H1 (cell line): ENCODE results near the gene DOCK8. TPM values are rescaled to one million over a fixed set of nuclear protein-coding genes. Genes with fewer than 3 reads are reported as not detected.

Source experiments
- CTCF ChIA-PET: fragments of 300-600 bp; sonication (Branson Sonifier 250); formaldehyde crosslinking; loops from one replicate; lab custom pipeline; 2021; ENCODE audit not compliant: partially characterized antibody; lab: Charles Lee
- POLR2A ChIA-PET: fragments of 300-600 bp; sonication (Branson Sonifier 250); formaldehyde crosslinking; loops from one replicate; lab custom pipeline; 2021; ENCODE audit warnings: inconsistent platforms; ENCODE audit not compliant: partially characterized antibody; lab: Charles Lee
- DNase-seq, 2 experiments: peaks; one replicate each; pipeline versions ENCODE4 v3.0.0 to v3.0.0-alpha.2; 2010 to 2022; ENCODE audit warnings: low spot score in 2 of 2, low read depth in 1 of 2, mixed read lengths in 1 of 2
- FAIRE-seq: peaks from 2 replicates; lab custom pipeline; 2011; peaks lifted over from hg19 to GRCh38; lab: Jason Lieb, UNC
- H2AFZ ChIP-seq: 2 replicates; pipeline ENCODE4 v1.8.1; 2012; ENCODE audit warnings: low read length, inconsistent platforms
- H2AK5ac ChIP-seq: 2 replicates; pipeline ENCODE4 v1.6.1; 2013; ENCODE audit warnings: low read depth, low read length
- H2BK120ac ChIP-seq: replicated peaks from 2 replicates; pipeline ENCODE3; 2013; ENCODE audit warnings: low read depth, low read length, inconsistent platforms
- H2BK12ac ChIP-seq: 2 replicates; pipeline ENCODE4 v1.6.1; 2013; ENCODE audit warnings: low read depth, low read length
- H2BK15ac ChIP-seq: 2 replicates; pipeline ENCODE4 v1.6.1; 2013; ENCODE audit warnings: low read length
- H2BK20ac ChIP-seq: 2 replicates; pipeline ENCODE4 v1.6.1; 2013; ENCODE audit warnings: low read length
- H2BK5ac ChIP-seq: 2 replicates; pipeline ENCODE4 v1.6.1; 2013; ENCODE audit warnings: low read depth, low read length
- H3K14ac ChIP-seq: 2 replicates; pipeline ENCODE4 v1.6.1; 2013; ENCODE audit warnings: inconsistent platforms; ENCODE audit not compliant: insufficient read length
- H3K18ac ChIP-seq: 2 replicates; pipeline ENCODE4 v1.6.1; 2013; ENCODE audit warnings: low read length; ENCODE audit errors: extremely low read depth
- H3K23ac ChIP-seq: 2 replicates; pipeline ENCODE4 v1.6.1; 2013; ENCODE audit warnings: inconsistent platforms; ENCODE audit not compliant: insufficient read length
- H3K23me2 ChIP-seq: 2 replicates; pipeline ENCODE4 v1.6.1; 2013; ENCODE audit warnings: low read depth, low read length
- H3K27ac ChIP-seq: 2 replicates; pipeline ENCODE4 v1.6.1; 2011; ENCODE audit warnings: low read depth, low read length, inconsistent platforms
- H3K27me3 ChIP-seq, 4 experiments: replicated peaks in 1 of 4; 1 replicate in 1 of 4; 2 replicates in 3 of 4; pipeline versions ENCODE4 v1.6.1 to v1.8.1; 2011 to 2013; ENCODE audit warnings: low read length in 3 of 4, mild to moderate bottlenecking in 3 of 4, inconsistent platforms in 2 of 4, mixed read lengths in 2 of 4, moderate library complexity in 1 of 4; ENCODE audit not compliant: control insufficient read depth in 3 of 4, insufficient read depth in 3 of 4; ENCODE audit errors: extremely low read depth in 1 of 4
- H3K36me3 ChIP-seq, 4 experiments: 2 replicates each; pipeline versions ENCODE4 v1.6.1 to v1.8.1; 2011 to 2013; ENCODE audit warnings: mild to moderate bottlenecking in 4 of 4, low read length in 3 of 4, moderate library complexity in 2 of 4, control low read depth in 1 of 4, inconsistent platforms in 1 of 4; ENCODE audit not compliant: insufficient read depth in 4 of 4, control insufficient read depth in 2 of 4
- H3K4ac ChIP-seq: replicated peaks from 2 replicates; pipeline ENCODE3; 2013; ENCODE audit warnings: low read length, low read depth, mixed read lengths, inconsistent platforms; ENCODE audit not compliant: insufficient read length
- H3K4me1 ChIP-seq, 4 experiments: replicated peaks in 1 of 4; 1 replicate in 1 of 4; 2 replicates in 3 of 4; pipeline versions ENCODE4 v1.6.1 to v1.8.1; 2011 to 2013; ENCODE audit warnings: low read length in 3 of 4, inconsistent platforms in 2 of 4, mixed read lengths in 1 of 4; ENCODE audit not compliant: insufficient read depth in 4 of 4, control insufficient read depth in 3 of 4
- H3K4me2 ChIP-seq, 2 experiments: 2 replicates each; pipeline versions ENCODE4 v1.6.1 to v1.8.1; 2011 to 2013; ENCODE audit warnings: low read depth in 2 of 2, low read length in 2 of 2, control low read depth in 1 of 2, inconsistent platforms in 1 of 2, mild to moderate bottlenecking in 1 of 2; ENCODE audit not compliant: insufficient read depth in 1 of 2
- H3K4me3 ChIP-seq, 4 experiments: fragments of 200-600, 300-600 bp in 1 of 4; sonication (generic), shearing (Covaris generic), sonication (Bioruptor Twin) in 1 of 4; 2 replicates each; pipeline versions ENCODE4 v1.5.1 to v1.8.1; 2011 to 2016; ENCODE audit warnings: low read length in 4 of 4, low read depth in 3 of 4, control low read depth in 2 of 4, inconsistent platforms in 2 of 4, mild to moderate bottlenecking in 2 of 4, mixed read lengths in 1 of 4, moderate library complexity in 1 of 4; ENCODE audit not compliant: insufficient read depth in 2 of 4; ENCODE audit errors: extremely low read depth in 1 of 4
- H3K56ac ChIP-seq: replicated peaks from 2 replicates; pipeline ENCODE3; 2013; ENCODE audit warnings: low read depth, mild to moderate bottlenecking, mixed read lengths, low read length, inconsistent platforms; ENCODE audit not compliant: insufficient read length
- H3K79me1 ChIP-seq: 2 replicates; pipeline ENCODE4 v1.6.1; 2013; ENCODE audit warnings: low read depth, low read length, control low read depth
- H3K79me2 ChIP-seq, 2 experiments: 2 replicates each; pipeline versions ENCODE4 v1.6.1 to v1.8.1; 2012 to 2013; ENCODE audit warnings: low read length in 2 of 2, mild to moderate bottlenecking in 2 of 2, inconsistent platforms in 1 of 2; ENCODE audit not compliant: insufficient read depth in 2 of 2, control insufficient read depth in 1 of 2
- H3K9ac ChIP-seq, 4 experiments: replicated peaks in 1 of 4; 1 replicate in 1 of 4; 2 replicates in 3 of 4; pipeline versions ENCODE4 v1.6.1 to v1.8.1; 2011 to 2013; ENCODE audit warnings: low read depth in 3 of 4, low read length in 3 of 4, control low read depth in 2 of 4, mild to moderate bottlenecking in 2 of 4, moderate library complexity in 2 of 4, inconsistent platforms in 1 of 4; ENCODE audit errors: extremely low read depth in 1 of 4
- H3K9me3 ChIP-seq, 2 experiments: 2 replicates each; pipeline versions ENCODE4 v1.6.1 to v1.8.1; 2012 to 2013; ENCODE audit warnings: mild to moderate bottlenecking in 2 of 2, moderate library complexity in 2 of 2, control low read depth in 1 of 2, inconsistent platforms in 1 of 2, low read depth in 1 of 2, low read length in 1 of 2, mixed read lengths in 1 of 2; ENCODE audit not compliant: insufficient read depth in 2 of 2
- H4K20me1 ChIP-seq, 2 experiments: replicated peaks in 1 of 2; 2 replicates each; pipeline versions ENCODE3 to v1.8.1; 2011 to 2013; ENCODE audit warnings: inconsistent platforms in 2 of 2, low read length in 2 of 2, mild to moderate bottlenecking in 1 of 2; ENCODE audit not compliant: insufficient read depth in 2 of 2, control insufficient read depth in 1 of 2
- H4K5ac ChIP-seq: 2 replicates; pipeline ENCODE4 v1.6.1; 2013; ENCODE audit warnings: low read length, low read depth, mixed read lengths, inconsistent platforms; ENCODE audit not compliant: insufficient read length
- H4K8ac ChIP-seq: 2 replicates; pipeline ENCODE4 v1.8.0; 2013; ENCODE audit warnings: mild to moderate bottlenecking, moderate library complexity, low read length, inconsistent platforms; ENCODE audit not compliant: insufficient read depth; ENCODE audit errors: extremely low read depth
- H4K91ac ChIP-seq: replicated peaks from 2 replicates; pipeline ENCODE3; 2013; ENCODE audit warnings: low read length, mixed read lengths, inconsistent platforms; ENCODE audit not compliant: insufficient read length
- CBX5 ChIP-seq: fragments of 300-800, 300-1000 bp; sonication (generic); IDR thresholded peaks from 2 replicates; pipeline ENCODE4 v1.7.1; 2016; ENCODE audit warnings: antibody characterized with exemption, low read length, low read depth
- CEBPB ChIP-seq: IDR thresholded peaks from 2 replicates; pipeline ENCODE4 v1.6.1; 2012; ENCODE audit warnings: low read depth, low read length
- CHD2 ChIP-seq: IDR thresholded peaks from 2 replicates; pipeline ENCODE4 v1.6.1; 2012; ENCODE audit warnings: low read length, improper control_type of control experiment
- HDAC6 ChIP-seq: IDR thresholded peaks from one replicate; pipeline ENCODE4 v1.7.1; 2012; ENCODE audit warnings: low read depth, mild to moderate bottlenecking, inconsistent platforms, low read length, moderate library complexity
- KDM4A ChIP-seq: IDR thresholded peaks from one replicate; pipeline ENCODE4 v1.7.1; 2012; ENCODE audit warnings: low read depth, mild to moderate bottlenecking, moderate library complexity, low read length, inconsistent platforms; ENCODE audit not compliant: severe bottlenecking
- POU5F1 ChIP-seq: IDR thresholded peaks from 2 replicates; pipeline ENCODE4 v1.6.1; 2011; ENCODE audit warnings: low read depth, mild to moderate bottlenecking, low read length, moderate library complexity
- SP1 ChIP-seq: IDR thresholded peaks from 2 replicates; pipeline ENCODE4 v1.6.1; 2011; ENCODE audit warnings: low read depth, low read length
- SP2 ChIP-seq: IDR thresholded peaks from 2 replicates; pipeline ENCODE4 v1.6.1; 2012; ENCODE audit warnings: mild to moderate bottlenecking, low read length, inconsistent platforms
- TAF1 ChIP-seq: IDR thresholded peaks from 2 replicates; pipeline ENCODE4 v1.6.1; 2011; ENCODE audit warnings: mild to moderate bottlenecking, low read depth, low read length
- TBP ChIP-seq: IDR thresholded peaks from 2 replicates; pipeline ENCODE4 v1.6.1; 2011; ENCODE audit warnings: low read depth, low read length, improper control_type of control experiment
- YY1 ChIP-seq: IDR thresholded peaks from 2 replicates; pipeline ENCODE4 v1.6.1; 2011; ENCODE audit warnings: low read depth, mild to moderate bottlenecking, low read length
- WGBS, 2 experiments: shearing (Covaris generic) in 1 of 2; methylation state at CpG; one replicate each; pipeline versions ENCODE4 v1.1.6 to v1.1.7; 2013 to 2015; ENCODE audit warnings: low lambda C conversion rate in 2 of 2, mixed read lengths in 2 of 2, inconsistent platforms in 1 of 2, low coverage in 1 of 2, missing lambda C conversion rate in 1 of 2; ENCODE audit not compliant: insufficient replicate concordance in 2 of 2, insufficient coverage in 1 of 2, insufficient read length in 1 of 2; ENCODE audit errors: extremely low coverage in 1 of 2, missing lambda C conversion rate in 1 of 2; 5-methylcytosine and 5-hydroxymethylcytosine counted together
- polyA plus RNA-seq, 7 experiments: library from polyadenylated mRNA; depleted of rRNA in 3 of 7; stranded (reverse) in 5 of 7; unstranded in 2 of 7; fragments of >200 nt in 5 of 7; fragments of 200-250 nt in 2 of 7; gene quantifications; 1 replicate in 5 of 7; 2 replicates in 1 of 7; 4 replicates in 1 of 7; pipeline versions ENCODE4 v1.2.1 to v1.2.3, GENCODE V29; 2011 to 2013; ENCODE audit warnings: missing spikeins in 2 of 7, mixed read lengths in 2 of 7
- total RNA-seq: library from RNA; stranded (reverse); fragmentation: NEBNext Ultra II Directional; extraction: Animal tissue kit (Norgen Biotek cat#: 25700); gene quantifications from 2 replicates; pipeline ENCODE4 v1.2.1, GENCODE V29; 2021

Gene DOCK8
- total and polyA plus RNA-seq, 2 of the 8 experiments (the other 6 are each of a cell fraction or from before 2014, with no cell fraction given) = 0.57 to 2.0 TPM

- Histone ChIP-seq H3K79me2 (no peaks in the 10 kb centered on the region), H2BK20ac (no peak overlapping the region), H3K23ac (no peak overlapping the region), H3K27me3 (no peaks in the 10 kb centered on the region), H2BK120ac (no peak overlapping the region), H3K14ac (no peak overlapping the region), H3K23me2 (no peaks in the 10 kb centered on the region), H3K4ac (no peak overlapping the region), H2AFZ (no peak overlapping the region), H3K9me3 (peaks cover 4 to 6% of the 10 kb centered on the region in 2 experiments; a peak in 1 of 4 replicates), H3K56ac (no peak overlapping the region), H2BK5ac (no peak overlapping the region), H3K18ac (no peak overlapping the region), H3K9ac (no peak overlapping the region), H3K4me3 (no peak overlapping the region), H4K20me1 (no peaks in the 10 kb centered on the region), H3K79me1 (no peaks in the 10 kb centered on the region), H2AK5ac (no peak overlapping the region), H2BK12ac (no peak overlapping the region), H3K27ac (no peak overlapping the region; the same call in 1 of the 2 replicates), H4K5ac (no peak overlapping the region), H4K8ac (no peak overlapping the region), H3K36me3 (no peaks in the 10 kb centered on the region), H3K4me1 (no peaks in the 10 kb centered on the region), H3K4me2 (no peak overlapping the region), H4K91ac (no peak overlapping the region), H2BK15ac (no peak overlapping the region)
- POLR2A ChIA-PET = no interaction called here
- FAIRE-seq = no peak
- CTCF ChIA-PET = interaction anchor here (1.1 to 1.5 kb wide), 2 partner anchors 10 to 16 kb away, joined by 3 to 5 read pairs; no protein-coding TSS in a partner anchor
- 87% methylated on average over 2 of the region's 2 CpGs; no CpG with 5 or more reads in 1 of the 2 experiments for WGBS, 2 experiments
- no peak for DNase-seq
- TF ChIP-seq KDM4A (no peak), CBX5 (no peak), TBP (no peak), SP2 (no peak), YY1 (no peak), POU5F1 (no peak), TAF1 (no peak), HDAC6 (no peak), CEBPB (no peak), CHD2 (no peak), SP1 (no peak)
Observed at GRCh38 chr9:487429-487828, 272.8 kb downstream of the DOCK8 start.
